Activated CD4-positive, alpha-beta T cell treated with anti-CD3 and anti-CD28 coated beads, Interleukin-2, amount 10 ng/mL, durations not matched to agents 7 days and 5 days (primary cell): ENCODE measurements around the gene ELP4. TPM values are rescaled to one million over a fixed set of nuclear protein-coding genes. Genes with fewer than 3 reads are reported as not detected.

Source experiments
- CTCF ChIA-PET: fragments of 350-600 bp; sonication (Branson Sonifier 250); formaldehyde crosslinking; loops from one replicate; lab custom pipeline; 2021; ENCODE audit warnings: antibody characterized with exemption; lab: Charles Lee
- POLR2A ChIA-PET: fragments of 350-600 bp; sonication (Branson Sonifier 250); formaldehyde crosslinking; loops from one replicate; lab custom pipeline; 2021; ENCODE audit warnings: antibody characterized with exemption; lab: Charles Lee
- DNase-seq: peaks from one replicate; pipeline ENCODE4 v3.0.0-alpha.2; 2020
- H3K27ac Mint-ChIP-seq: one replicate; pipeline ENCODE4 v1.8.0; 2021; ENCODE audit warnings: mild to moderate bottlenecking, moderate library complexity, mixed read lengths
- H3K27me3 Mint-ChIP-seq: one replicate; pipeline ENCODE4 v1.8.0; 2021; ENCODE audit warnings: mixed read lengths
- H3K36me3 Mint-ChIP-seq: one replicate; pipeline ENCODE4 v1.8.0; 2021; ENCODE audit warnings: low read depth, mixed read lengths
- H3K4me1 Mint-ChIP-seq: one replicate; pipeline ENCODE4 v1.8.0; 2021; ENCODE audit warnings: mixed read lengths
- H3K4me3 Mint-ChIP-seq: one replicate; pipeline ENCODE4 v1.8.0; 2021; ENCODE audit warnings: mild to moderate bottlenecking, moderate library complexity, mixed read lengths
- H3K9me3 Mint-ChIP-seq: one replicate; pipeline ENCODE4 v1.8.0; 2021; ENCODE audit warnings: mixed read lengths
- total RNA-seq, 2 experiments: library from RNA; stranded (reverse); gene quantifications; one replicate each; pipeline ENCODE4 v1.2.3, GENCODE V29; 2021

The ELP4 gene
- total RNA-seq, 2 experiments from 2014 or later: 22.9 to 26.7 TPM

DNA sequence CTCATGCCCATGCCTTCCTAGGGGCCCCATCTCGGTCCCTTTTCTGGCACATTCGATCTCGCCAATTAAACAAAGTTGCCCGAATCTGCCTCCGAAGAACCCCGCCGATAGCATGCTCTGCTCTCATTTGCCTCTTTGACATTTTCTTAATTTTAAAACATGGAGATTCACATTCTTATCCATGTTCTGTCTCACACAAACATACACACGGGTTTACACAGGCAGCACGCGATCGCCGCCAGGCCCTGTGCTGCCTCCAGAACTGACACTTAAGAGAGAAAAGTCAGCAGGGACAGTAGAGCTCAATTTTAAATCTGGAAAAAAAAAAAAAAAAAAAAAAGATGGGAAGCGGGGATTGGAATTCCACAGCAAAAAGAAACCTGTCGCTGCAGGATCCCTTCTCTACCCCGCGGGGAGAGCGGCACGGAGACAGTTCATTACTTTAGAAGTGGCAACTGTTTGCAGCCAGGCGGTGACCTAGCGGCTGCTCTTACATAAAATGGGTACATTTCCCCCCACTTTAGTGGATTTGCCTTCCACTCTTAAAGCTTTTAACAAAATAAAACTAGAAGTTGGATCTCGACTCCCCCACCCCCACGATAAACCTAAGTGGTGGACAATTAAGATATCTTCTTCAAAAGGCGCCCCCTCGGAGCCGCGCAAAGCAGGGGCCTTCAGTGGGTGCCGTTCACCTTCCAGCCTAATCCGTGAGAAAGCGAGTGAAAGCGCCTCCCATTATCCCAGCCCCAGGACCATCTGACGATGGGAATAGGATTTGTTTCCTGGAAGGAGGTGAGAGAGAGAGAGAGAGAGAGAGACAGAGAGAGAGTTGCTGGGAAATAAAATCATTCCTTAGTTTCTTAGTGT, 287.9 kb downstream of the ELP4 start:
- Mint-ChIP-seq H3K4me1 (peaks cover 14% of the 10 kb centered on the region), H3K27ac (peak overlapping the region; percentile 73), H3K27me3 (peaks cover 69% of the 10 kb centered on the region), H3K9me3 (no peaks in the 10 kb centered on the region), H3K36me3 (peaks cover 9% of the 10 kb centered on the region), H3K4me3 (peak overlapping the region; percentile 40)
- DNase-seq: no peak
- ChIA-PET CTCF (no interaction called here), POLR2A (no interaction called here)

DNA sequence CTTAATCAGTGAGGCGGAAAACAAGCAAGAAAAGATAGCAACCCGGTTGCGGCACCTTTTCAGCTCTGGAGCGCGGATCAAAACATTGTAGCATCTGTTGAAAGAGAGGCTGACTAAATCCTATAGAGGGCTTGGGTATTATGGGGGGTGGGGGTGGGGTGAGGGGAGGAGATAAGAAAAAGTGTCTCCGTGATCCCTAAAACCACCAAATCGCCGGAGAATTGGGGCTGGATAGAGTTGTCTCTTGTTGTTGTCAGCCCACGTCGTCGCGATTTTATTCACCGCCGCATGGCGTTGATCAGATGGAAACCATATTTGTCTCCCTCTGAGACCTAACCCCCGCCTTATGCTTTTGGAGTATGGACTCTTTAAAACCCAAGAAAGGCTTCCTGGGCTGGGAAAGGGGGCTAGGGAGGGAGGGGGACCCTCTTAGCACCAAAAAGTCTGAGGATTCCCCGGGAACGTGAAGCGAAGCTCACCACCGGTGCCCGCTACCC, 288.5 kb downstream of the ELP4 start:
- CTCF ChIA-PET: interaction anchor here (0.7 to 1.0 kb wide), 3 partner anchors 10 to 176 kb away, joined by 3 to 4 read pairs (median 3); no protein-coding TSS in a partner anchor
- Mint-ChIP-seq H3K27ac (no peak overlapping the region), H3K4me3 (peak overlapping the region; percentile 40), H3K27me3 (peaks cover 75% of the 10 kb centered on the region), H3K36me3 (peaks cover 11% of the 10 kb centered on the region), H3K9me3 (no peaks in the 10 kb centered on the region), H3K4me1 (peaks cover 16% of the 10 kb centered on the region)
- DNase-seq: no peak
- POLR2A ChIA-PET: interaction anchor here (0.6 kb wide), 1 partner anchor 368 kb away, joined by 3 read pairs; no protein-coding TSS in a partner anchor

GRCh38 chr11:31798554-31799434, 289.2 kb downstream of the ELP4 start:
- Mint-ChIP-seq H3K27ac (no peak overlapping the region), H3K9me3 (no peaks in the 10 kb centered on the region), H3K4me1 (peaks cover 19% of the 10 kb centered on the region), H3K27me3 (peaks cover 82% of the 10 kb centered on the region), H3K4me3 (no peak overlapping the region), H3K36me3 (peaks cover 13% of the 10 kb centered on the region)
- no peak for DNase-seq
- ChIA-PET CTCF (interaction anchor here (0.7 to 1.0 kb wide), 3 partner anchors 9 to 176 kb away, joined by 3 to 4 read pairs (median 3); no protein-coding TSS in a partner anchor), POLR2A (interaction anchor here (0.6 kb wide), 1 partner anchor 368 kb away, joined by 3 read pairs; no protein-coding TSS in a partner anchor)

GRCh38 chr11:31799435-31800397, 290.1 kb downstream of the ELP4 start:
- Mint-ChIP-seq H3K36me3 (peaks cover 15% of the 10 kb centered on the region), H3K27ac (peak overlapping the region; percentile 39), H3K4me1 (peaks cover 28% of the 10 kb centered on the region), H3K9me3 (no peaks in the 10 kb centered on the region), H3K4me3 (peak overlapping the region; percentile 5), H3K27me3 (peaks cover 84% of the 10 kb centered on the region)
- CTCF ChIA-PET: no interaction called here
- DNase-seq: no peak
- POLR2A ChIA-PET: no interaction called here

- H3K27me3 Mint-ChIP-seq: peaks cover 86% of the 10 kb centered on the region
- no peaks in the 10 kb centered on the region for H3K9me3 Mint-ChIP-seq
- POLR2A ChIA-PET: no interaction called here
- peaks cover 30% of the 10 kb centered on the region for H3K4me1 Mint-ChIP-seq
- CTCF ChIA-PET: interaction anchor here (1.3 kb wide), 1 partner anchor 10 kb away, joined by 3 read pairs; no protein-coding TSS in a partner anchor
- peak overlapping the region; percentile 5 for H3K4me3 Mint-ChIP-seq
- DNase-seq: no peak
- peaks cover 15% of the 10 kb centered on the region for H3K36me3 Mint-ChIP-seq
- H3K27ac Mint-ChIP-seq: peak overlapping the region; percentile 39
Observed at GRCh38 chr11:31800398-31801265, 291.1 kb downstream of the ELP4 start.

DNA sequence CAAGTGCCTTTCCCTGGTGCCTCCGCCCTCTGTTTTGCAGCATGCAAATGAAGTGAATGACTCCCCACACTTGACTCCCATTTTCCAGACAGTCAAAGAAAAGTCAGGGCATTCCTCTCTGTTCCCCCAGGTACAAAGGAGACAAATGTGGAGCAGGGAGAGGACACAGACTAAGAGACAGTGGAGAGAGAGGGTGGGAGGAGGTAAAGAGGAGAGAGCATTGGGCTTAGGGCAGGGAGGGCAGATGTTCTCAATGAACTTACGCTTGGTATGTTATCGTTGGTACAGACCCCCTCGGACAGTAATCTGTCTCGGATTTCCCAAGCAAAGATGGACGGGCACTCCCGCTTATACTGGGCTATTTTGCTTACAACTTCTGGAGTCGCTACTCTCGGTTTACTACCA, 291.7 kb downstream of the ELP4 start:
- CTCF ChIA-PET: interaction anchor here (1.3 kb wide), 1 partner anchor 9 kb away, joined by 3 read pairs; no protein-coding TSS in a partner anchor
- Mint-ChIP-seq H3K36me3 (peaks cover 15% of the 10 kb centered on the region), H3K27ac (no peak overlapping the region), H3K27me3 (peaks cover 83% of the 10 kb centered on the region), H3K4me1 (peaks cover 30% of the 10 kb centered on the region), H3K9me3 (no peaks in the 10 kb centered on the region), H3K4me3 (no peak overlapping the region)
- POLR2A ChIA-PET: no interaction called here
- DNase-seq: no peak

DNA sequence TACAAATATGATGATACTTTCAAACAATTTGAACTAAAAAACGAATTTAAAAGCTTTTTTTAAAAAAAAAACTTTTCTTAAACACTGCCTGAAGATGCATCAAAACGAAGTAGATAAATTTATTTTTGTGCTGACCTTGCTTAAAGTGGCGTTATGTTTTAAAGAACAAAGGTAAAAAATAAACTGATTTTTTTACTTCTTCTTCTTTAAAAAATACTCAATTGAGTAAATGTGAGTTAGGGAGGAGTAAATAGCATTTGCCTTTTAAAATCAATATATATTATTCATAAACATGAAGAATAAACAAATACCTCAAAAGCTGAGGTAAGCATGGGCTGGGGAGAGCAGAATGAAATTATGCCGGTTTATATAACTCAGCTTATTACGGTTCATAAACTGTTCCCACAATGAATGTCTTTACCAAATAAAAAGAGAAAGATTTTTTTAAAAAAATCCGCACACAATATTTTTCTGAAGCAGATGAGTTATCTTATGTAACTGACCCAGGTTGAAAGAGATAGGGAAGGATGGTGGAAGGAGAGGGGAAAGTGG, 292.5 kb downstream of the ELP4 start:
- no peaks in the 10 kb centered on the region for H3K9me3 Mint-ChIP-seq
- H3K27ac Mint-ChIP-seq: no peak overlapping the region

GRCh38 chr11:31802609-31802989, 293.0 kb downstream of the ELP4 start:
- POLR2A ChIA-PET: no interaction called here
- no peak overlapping the region for H3K4me3 Mint-ChIP-seq

More for the DNA sequence above, 292.5 kb downstream of the ELP4 start:
- no peak overlapping the region for H3K4me3 Mint-ChIP-seq
- H3K4me1 Mint-ChIP-seq: peaks cover 30% of the 10 kb centered on the region
- DNase-seq: no peak
- peaks cover 18% of the 10 kb centered on the region for H3K36me3 Mint-ChIP-seq
- CTCF ChIA-PET: interaction anchor here (0.7 kb wide), 1 partner anchor 21 kb away, joined by 3 read pairs; no protein-coding TSS in a partner anchor
- POLR2A ChIA-PET: no interaction called here
- H3K27me3 Mint-ChIP-seq: peaks cover 83% of the 10 kb centered on the region

GRCh38 chr11:31802990-31803812, 293.6 kb downstream of the ELP4 start:
- Mint-ChIP-seq H3K36me3 (peaks cover 14% of the 10 kb centered on the region), H3K4me3 (peak overlapping the region; percentile 30), H3K27ac (peak overlapping the region; percentile 55), H3K27me3 (peaks cover 87% of the 10 kb centered on the region), H3K4me1 (peaks cover 26% of the 10 kb centered on the region), H3K9me3 (no peaks in the 10 kb centered on the region)
- ChIA-PET POLR2A (no interaction called here), CTCF (interaction anchor here (1.2 kb wide), 1 partner anchor 11 kb away, joined by 3 read pairs; no protein-coding TSS in a partner anchor)
- no peak for DNase-seq

More at GRCh38 chr11:31802609-31802989, 293.0 kb downstream of the ELP4 start:
- CTCF ChIA-PET: no interaction called here
- Mint-ChIP-seq H3K36me3 (peaks cover 18% of the 10 kb centered on the region), H3K27ac (no peak overlapping the region), H3K4me1 (peaks cover 29% of the 10 kb centered on the region), H3K9me3 (no peaks in the 10 kb centered on the region), H3K27me3 (peaks cover 85% of the 10 kb centered on the region)
- no peak for DNase-seq

- peaks cover 89% of the 10 kb centered on the region for H3K27me3 Mint-ChIP-seq
- peaks cover 26% of the 10 kb centered on the region for H3K4me1 Mint-ChIP-seq
- H3K9me3 Mint-ChIP-seq: no peaks in the 10 kb centered on the region
- H3K27ac Mint-ChIP-seq: peak overlapping the region; percentile 55
- H3K4me3 Mint-ChIP-seq: peak overlapping the region; percentile 14
- peaks cover 14% of the 10 kb centered on the region for H3K36me3 Mint-ChIP-seq
- ChIA-PET CTCF (interaction anchor here (1.2 kb wide), 1 partner anchor 10 kb away, joined by 3 read pairs; no protein-coding TSS in a partner anchor), POLR2A (no interaction called here)
- no peak for DNase-seq
Observed at GRCh38 chr11:31803813-31804311, 294.3 kb downstream of the ELP4 start.
